A549 treated with AZD9567 at 1 μM for 4 hours (cell line): ENCODE measurements around the gene VAV3. TPM values are rescaled to one million over a fixed set of nuclear protein-coding genes. Genes with fewer than 3 reads are reported as not detected.

ENCODE experiments used
- total RNA-seq: library from RNA; stranded (reverse); fragments of 200-300 nt; extraction: Qiagen RNA extraction; gene quantifications from 5 replicates; pipeline ENCODE4 v1.2.3, GENCODE V29; 2022; ENCODE audit not compliant: insufficient read depth

VAV3 gene, protein sequence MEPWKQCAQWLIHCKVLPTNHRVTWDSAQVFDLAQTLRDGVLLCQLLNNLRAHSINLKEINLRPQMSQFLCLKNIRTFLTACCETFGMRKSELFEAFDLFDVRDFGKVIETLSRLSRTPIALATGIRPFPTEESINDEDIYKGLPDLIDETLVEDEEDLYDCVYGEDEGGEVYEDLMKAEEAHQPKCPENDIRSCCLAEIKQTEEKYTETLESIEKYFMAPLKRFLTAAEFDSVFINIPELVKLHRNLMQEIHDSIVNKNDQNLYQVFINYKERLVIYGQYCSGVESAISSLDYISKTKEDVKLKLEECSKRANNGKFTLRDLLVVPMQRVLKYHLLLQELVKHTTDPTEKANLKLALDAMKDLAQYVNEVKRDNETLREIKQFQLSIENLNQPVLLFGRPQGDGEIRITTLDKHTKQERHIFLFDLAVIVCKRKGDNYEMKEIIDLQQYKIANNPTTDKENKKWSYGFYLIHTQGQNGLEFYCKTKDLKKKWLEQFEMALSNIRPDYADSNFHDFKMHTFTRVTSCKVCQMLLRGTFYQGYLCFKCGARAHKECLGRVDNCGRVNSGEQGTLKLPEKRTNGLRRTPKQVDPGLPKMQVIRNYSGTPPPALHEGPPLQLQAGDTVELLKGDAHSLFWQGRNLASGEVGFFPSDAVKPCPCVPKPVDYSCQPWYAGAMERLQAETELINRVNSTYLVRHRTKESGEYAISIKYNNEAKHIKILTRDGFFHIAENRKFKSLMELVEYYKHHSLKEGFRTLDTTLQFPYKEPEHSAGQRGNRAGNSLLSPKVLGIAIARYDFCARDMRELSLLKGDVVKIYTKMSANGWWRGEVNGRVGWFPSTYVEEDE
- total RNA-seq = 0.43 to 0.65 TPM (median 0.61 TPM) in 4 of 5 replicates, not detected in the other

GRCh38 chr1:107965110-107965991 is at the start of gene VAV3:
Gene VAV3 (minus strand): TSS chr1:107965180. CDS start chr1:107964869, 311 bp downstream.

Other genes starting within 250 kb of the VAV3 start
- 19.7 to 29.6 TPM (median 28.2 TPM) in 5 replicates for gene SLC25A24, start 235.2 kb upstream of the VAV3 start, total RNA-seq